Ascending aorta (tissue), 2 donors: Measurements from ENCODE around the gene C11orf52. TPM values are rescaled to one million over a fixed set of nuclear protein-coding genes. Genes with fewer than 3 reads are reported as not detected.
A peak's percentile ranks its signal among the peaks of the same experiment; 100 is the strongest.

Experiments
- DNase-seq, 2 donors: peaks; one replicate each; pipeline ENCODE4 v3.0.0-alpha.2; 2019; ENCODE audit warnings: low spot score in 2 of 2
- H3K27ac ChIP-seq, 2 donors: fragments of 200-600 bp; sonication (generic); one replicate each; pipeline ENCODE4 v1.5.1; 2016 to 2017; ENCODE audit warnings: mild to moderate bottlenecking in 1 of 2
- H3K27me3 ChIP-seq: fragments of 200-600 bp; sonication (generic); one replicate; pipeline ENCODE4 v1.5.1; 2017
- H3K36me3 ChIP-seq, 2 donors: fragments of 200-600 bp; sonication (generic); one replicate each; pipeline ENCODE4 v1.5.1; 2016
- H3K4me1 ChIP-seq, 2 donors: fragments of 200-600 bp; sonication (generic); one replicate each; pipeline ENCODE4 v1.5.1; 2016 to 2017; ENCODE audit warnings: mild to moderate bottlenecking in 1 of 2
- H3K4me3 ChIP-seq, 2 donors: fragments of 200-600 bp; sonication (generic); one replicate each; pipeline ENCODE4 v1.5.1; 2016 to 2017; ENCODE audit warnings: mild to moderate bottlenecking in 1 of 2
- H3K9me3 ChIP-seq, 2 donors: fragments of 200-600 bp; sonication (generic); one replicate each; pipeline ENCODE4 v1.5.1; 2016
- CTCF ChIP-seq, 3 experiments: fragments of 200-600 bp in 2 of 3; fragments of 450-650 bp in 1 of 3; sonication (generic) in 2 of 3; IDR thresholded peaks; one replicate each; pipeline ENCODE4 v1.5.1; 2016 to 2019; ENCODE audit warnings: antibody characterized with exemption in 3 of 3, mild to moderate bottlenecking in 1 of 3, moderate library complexity in 1 of 3
- intact Hi-C: fragments of 100-400 bp; cut with DNase I; formaldehyde crosslinking; loops from one replicate; pipeline ENCODE4 v1.15.1; 2023
- total RNA-seq: library from RNA; depleted of rRNA; stranded (reverse); fragments of >200 nt; gene quantifications from one replicate; pipeline ENCODE4 v1.1.0, GENCODE V29; 2016

The C11orf52 gene
- total RNA-seq, 1 donor from 2014 or later = not detected

DNA sequence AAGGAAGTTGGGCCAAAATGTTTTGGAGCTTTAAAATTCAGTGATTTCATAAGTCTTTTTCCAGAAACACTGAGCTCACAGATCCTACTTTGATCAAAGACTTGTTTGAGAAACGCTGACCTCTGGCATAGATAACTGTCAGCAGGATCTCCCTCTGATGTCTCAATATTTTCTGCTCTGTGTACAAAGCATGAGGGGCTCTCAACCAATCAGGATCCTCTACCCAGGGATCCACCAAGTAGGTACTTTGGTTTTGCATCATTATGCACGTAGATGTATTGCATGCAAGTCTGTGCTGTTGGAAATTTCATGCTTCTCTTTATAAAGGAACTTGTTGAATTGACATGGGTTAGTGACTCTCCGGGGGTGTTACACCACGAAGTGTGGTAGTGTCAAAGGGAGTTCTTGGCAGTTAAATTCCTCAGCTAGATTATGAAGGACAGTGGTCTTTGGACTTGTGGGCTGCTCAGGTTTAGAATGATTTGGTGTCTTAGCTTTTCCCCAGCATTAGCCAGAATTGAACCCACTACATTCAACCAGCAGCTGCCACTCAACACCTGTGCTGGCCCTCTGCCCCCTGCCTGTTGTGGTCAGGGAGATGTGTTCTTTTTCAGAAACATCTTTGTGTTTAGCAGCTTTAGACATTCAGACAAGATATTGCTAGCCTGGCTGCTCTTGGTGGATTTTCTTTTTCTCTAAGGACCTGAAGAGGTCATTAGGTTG is 16.8 kb downstream of the C11orf52 start:
- intact Hi-C loops = no loop called here
- TF ChIP-seq CTCF (IDR thresholded peaks at IDR 0.05) = no peak
- H3K9me3 ChIP-seq = no peaks in the 10 kb centered on the region
- H3K4me3 ChIP-seq = peak overlapping the region; percentile 85 to 86
- peak in 1 of 2 donors; percentile 53 for DNase-seq
- no peaks in the 10 kb centered on the region for H3K36me3 ChIP-seq
- peaks cover 6 to 27% of the 10 kb centered on the region in 2 donors for H3K4me1 ChIP-seq
- H3K27me3 ChIP-seq = no peaks in the 10 kb centered on the region
- H3K27ac ChIP-seq = peak overlapping the region; percentile 91 to 92

DNA sequence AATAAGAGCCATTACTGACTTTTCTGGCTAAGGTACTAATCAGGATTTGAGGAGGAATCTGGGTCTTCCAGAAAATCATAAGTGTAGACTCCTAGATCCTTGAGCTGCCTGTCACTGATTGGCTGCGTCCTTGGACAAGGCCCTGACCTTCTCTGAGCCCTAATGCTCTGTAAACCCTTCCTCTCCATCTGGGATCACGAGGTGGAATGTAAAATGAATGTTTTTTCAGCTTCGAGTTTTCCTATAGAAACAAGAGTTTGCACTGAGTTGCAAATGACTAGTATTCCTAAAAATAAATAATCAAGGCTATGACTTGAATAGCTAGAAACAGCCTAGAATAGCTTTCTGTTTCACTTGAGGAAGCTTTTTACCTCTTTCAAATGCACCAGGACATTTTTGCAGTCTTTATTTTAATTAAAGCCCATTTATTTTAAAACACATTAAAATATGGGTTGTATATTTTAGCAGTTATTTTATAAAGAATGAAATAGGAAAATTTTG is 17.4 kb downstream of the C11orf52 start:
- no peak for DNase-seq
- H3K27ac ChIP-seq = peak overlapping the region; percentile 91 to 92
- peaks cover 6 to 27% of the 10 kb centered on the region in 2 donors for H3K4me1 ChIP-seq
- intact Hi-C loops = no loop called here
- H3K4me3 ChIP-seq = peak overlapping the region; percentile 85 to 86
- no peaks in the 10 kb centered on the region for H3K27me3 ChIP-seq
- no peaks in the 10 kb centered on the region for H3K36me3 ChIP-seq
- no peaks in the 10 kb centered on the region for H3K9me3 ChIP-seq
- TF ChIP-seq CTCF (IDR thresholded peaks at IDR 0.05) = no peak

- no peak for TF ChIP-seq CTCF (IDR thresholded peaks at IDR 0.05)
- Histone ChIP-seq H3K27ac (peak overlapping the region; percentile 91 to 92), H3K36me3 (no peaks in the 10 kb centered on the region), H3K27me3 (no peaks in the 10 kb centered on the region), H3K4me1 (peaks cover 6 to 22% of the 10 kb centered on the region in 2 donors), H3K4me3 (peak overlapping the region; percentile 85 to 86), H3K9me3 (no peaks in the 10 kb centered on the region)
- peak in 1 of 2 donors; percentile 68 for DNase-seq
- intact Hi-C loops = loop anchor here (1.0 kb wide), 1 partner anchor 8 kb away; no protein-coding TSS in a partner anchor
Measured at GRCh38 chr11:111937461-111937769, 18.7 kb downstream of the C11orf52 start.

GRCh38 chr11:111937844-111938243 is 19.1 kb downstream of the C11orf52 start:
- Histone ChIP-seq H3K27me3 (no peaks in the 10 kb centered on the region), H3K27ac (peak overlapping the region; percentile 91 to 92), H3K36me3 (no peaks in the 10 kb centered on the region), H3K4me1 (peaks cover 6 to 22% of the 10 kb centered on the region in 2 donors), H3K4me3 (peak overlapping the region; percentile 85 to 86), H3K9me3 (no peaks in the 10 kb centered on the region)
- peak in 1 of 2 donors; percentile 62 for DNase-seq
- TF ChIP-seq CTCF (IDR thresholded peaks at IDR 0.05) = no peak
- intact Hi-C loops = loop anchor here (1.0 kb wide), 1 partner anchor 7 kb away; no protein-coding TSS in a partner anchor

DNA sequence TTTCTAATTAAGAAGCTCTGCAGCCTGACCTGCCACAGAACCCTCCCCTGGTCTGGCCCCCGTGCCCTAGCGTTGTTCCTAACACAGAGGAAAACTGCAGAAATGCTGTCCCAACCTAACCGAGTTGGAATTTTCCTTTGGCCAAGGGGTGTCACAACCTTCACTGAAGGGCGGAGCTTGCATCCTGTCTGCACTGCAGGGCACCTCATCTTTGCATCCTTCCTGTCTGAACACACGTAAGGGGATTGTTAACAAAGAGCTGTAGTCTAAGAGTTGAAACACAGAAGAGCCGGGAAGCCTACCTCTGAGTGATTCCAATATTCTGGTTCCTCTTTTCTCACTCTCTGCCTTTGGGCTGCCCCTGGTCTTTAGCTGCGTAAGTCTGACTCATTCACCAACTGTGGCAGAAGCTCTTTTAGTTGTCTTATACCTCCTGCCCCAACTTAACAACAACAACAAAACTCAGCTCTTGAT is 20.0 kb downstream of the C11orf52 start:
- intact Hi-C loops = no loop called here
- H3K9me3 ChIP-seq = no peaks in the 10 kb centered on the region
- peak overlapping the region; percentile 91 to 92 for H3K27ac ChIP-seq
- no peak for DNase-seq
- H3K4me1 ChIP-seq = peaks cover 6 to 25% of the 10 kb centered on the region in 2 donors
- peak overlapping the region; percentile 85 to 86 for H3K4me3 ChIP-seq
- H3K27me3 ChIP-seq = no peaks in the 10 kb centered on the region
- H3K36me3 ChIP-seq = no peaks in the 10 kb centered on the region
- TF ChIP-seq CTCF (IDR thresholded peaks at IDR 0.05) = no peak
